Brain pericyte (primary cell): ENCODE results near the gene WDR76.
"Not testable (repeated sequence)": the region's sequence is repeated elsewhere in the genome, so short reads cannot be mapped to it uniquely, and the experiment has no call there.

Experiments
- DNase-seq: peaks from one replicate; pipeline ENCODE4 v3.0.0-alpha.2; 2012; ENCODE audit warnings: low read depth, low spot score

WDR76 gene

GRCh38 chr15:43821505-43821904 is 5.3 kb upstream of the WDR76 start:
- DNase-seq, result no peak

GRCh38 chr15:43824302-43825246 is 2.2 kb upstream of the WDR76 start, which contains the start of gene MFAP1:
MFAP1 (minus strand) TSS chr15:43824690; CDS start chr15:43824569, 121 bp downstream.
- DNase-seq, result peak; percentile 80

- not testable (repeated sequence) for DNase-seq
Observed at GRCh38 chr15:43825305-43825704, 1.5 kb upstream of the WDR76 start.

GRCh38 chr15:43826029-43826507 is 734 bp upstream of the WDR76 start:
- DNase-seq, result no peak

- DNase-seq, result no peak
Observed at GRCh38 chr15:43828061-43828657, 1.4 kb downstream of the WDR76 start.

GRCh38 chr15:43829951-43830540 is 3.2 kb downstream of the WDR76 start:
- not testable (repeated sequence) for DNase-seq

GRCh38 chr15:43830691-43831275 is 4.0 kb downstream of the WDR76 start:
- not testable (repeated sequence) for DNase-seq

- DNase-seq, result not testable (repeated sequence)
Observed at GRCh38 chr15:43831519-43832052, 4.8 kb downstream of the WDR76 start.

- DNase-seq, result not testable (repeated sequence)
Observed at GRCh38 chr15:43832485-43832884, 5.7 kb downstream of the WDR76 start.

- DNase-seq, result no peak
Observed at GRCh38 chr15:43845421-43845820, 18.6 kb downstream of the WDR76 start.

- no peak for DNase-seq
Observed at GRCh38 chr15:43851251-43851650, 24.4 kb downstream of the WDR76 start.

- DNase-seq, result no peak
Observed at GRCh38 chr15:43852607-43853006, 25.8 kb downstream of the WDR76 start.

- no peak for DNase-seq
Observed at GRCh38 chr15:43854801-43855200, 28.0 kb downstream of the WDR76 start.

GRCh38 chr15:43859546-43859945 is 32.7 kb downstream of the WDR76 start:
- no peak for DNase-seq

- not testable (repeated sequence) for DNase-seq
Observed at GRCh38 chr15:43866636-43867035, 39.8 kb downstream of the WDR76 start.

GRCh38 chr15:43867096-43867495 is 40.3 kb downstream of the WDR76 start:
- no peak for DNase-seq

- DNase-seq, result no peak
Observed at GRCh38 chr15:43868406-43868805, 41.6 kb downstream of the WDR76 start.

GRCh38 chr15:43871835-43872234 is 45.0 kb downstream of the WDR76 start:
- no peak for DNase-seq

GRCh38 chr15:43872416-43873020 is 45.7 kb downstream of the WDR76 start:
- peak; percentile 54 for DNase-seq

GRCh38 chr15:43873651-43874050 is 46.8 kb downstream of the WDR76 start:
- DNase-seq, result no peak

- no peak for DNase-seq
Observed at GRCh38 chr15:43876872-43877271, 50.1 kb downstream of the WDR76 start.
